Measurements from ENCODE around the gene OPHN1.

- TF ChIP-seq GATA2 (IDR thresholded peaks at IDR 0.05; ENCODE audit: low read depth, low read length) (no peak), GATA3 (IDR thresholded peaks at IDR 0.05; ENCODE audit: low read depth, low read length) (no peak)
Measured at GRCh38 chrX:68109162-68109561, 324.1 kb downstream of the OPHN1 start.

Data from SH-SY5Y (cell line).